GM12892 (cell line): Measurements from ENCODE around the gene MAGI2.
"Not testable (repeated sequence)": the region's sequence is repeated elsewhere in the genome, so short reads cannot be mapped to it uniquely, and the experiment has no call there.

Source experiments
- DNase-seq: peaks from one replicate; pipeline ENCODE4 v3.0.0; 2011; ENCODE audit not compliant: insufficient read length
- FAIRE-seq: peaks from 2 replicates; lab custom pipeline; 2011; peaks lifted over from hg19 to GRCh38; lab: Jason Lieb, UNC
- POLR2A ChIP-seq: IDR thresholded peaks from 2 replicates; pipeline ENCODE4 v1.6.1; 2011; ENCODE audit warnings: low read depth, low read length, control low read depth
- POLR2AphosphoS5 ChIP-seq: IDR thresholded peaks from 2 replicates; pipeline ENCODE4 v1.6.1; 2011; ENCODE audit warnings: low read depth, low read length, control low read depth
- TAF1 ChIP-seq: IDR thresholded peaks from 2 replicates; pipeline ENCODE4 v1.6.1; 2011; ENCODE audit warnings: low read depth, mild to moderate bottlenecking, control low read depth, low read length, borderline replicate concordance

MAGI2 gene

DNA sequence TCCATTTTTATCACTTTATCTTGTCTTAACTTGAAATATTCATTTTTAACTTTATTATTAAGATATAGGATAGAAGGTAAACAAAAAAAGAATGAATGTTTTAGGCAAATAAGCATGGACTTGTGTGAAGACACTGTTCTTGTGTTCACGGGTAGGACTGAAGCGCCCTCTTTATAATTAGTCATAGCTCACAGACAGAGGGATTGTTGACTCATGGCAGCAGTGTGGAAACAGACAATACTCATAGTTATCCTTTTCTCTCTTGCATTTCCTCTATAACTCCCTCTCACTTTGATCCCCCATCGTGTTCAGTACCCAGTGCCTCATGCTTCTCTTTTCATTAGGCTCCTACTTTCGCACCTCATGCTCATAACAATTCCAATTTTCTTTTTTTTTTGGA, 923.1 kb downstream of the MAGI2 start:
- DNase-seq (no peak), FAIRE-seq (no peak)
- no peak for TF ChIP-seq POLR2A
- no peak for TF ChIP-seq TAF1
- no peak for TF ChIP-seq POLR2AphosphoS5

DNA sequence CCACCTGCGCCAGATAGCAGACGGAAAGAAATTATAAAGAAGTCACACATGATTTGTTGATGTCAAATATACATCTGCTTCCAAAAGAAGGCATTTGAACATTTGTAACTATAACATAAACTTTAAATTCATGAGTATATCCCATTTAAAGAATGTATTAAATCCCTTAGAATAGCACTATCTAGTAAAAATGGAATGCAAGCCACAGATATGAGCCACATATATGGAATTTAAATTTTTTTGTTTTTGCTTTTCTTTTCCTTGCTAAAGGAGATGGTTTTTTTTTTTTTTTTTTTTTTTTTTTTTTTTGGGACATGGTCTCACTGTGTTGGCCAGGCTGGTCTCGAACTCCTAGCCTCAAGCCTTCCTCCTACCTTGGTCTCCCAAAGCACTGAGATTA, 924.1 kb downstream of the MAGI2 start:
- no peak for FAIRE-seq

DNA sequence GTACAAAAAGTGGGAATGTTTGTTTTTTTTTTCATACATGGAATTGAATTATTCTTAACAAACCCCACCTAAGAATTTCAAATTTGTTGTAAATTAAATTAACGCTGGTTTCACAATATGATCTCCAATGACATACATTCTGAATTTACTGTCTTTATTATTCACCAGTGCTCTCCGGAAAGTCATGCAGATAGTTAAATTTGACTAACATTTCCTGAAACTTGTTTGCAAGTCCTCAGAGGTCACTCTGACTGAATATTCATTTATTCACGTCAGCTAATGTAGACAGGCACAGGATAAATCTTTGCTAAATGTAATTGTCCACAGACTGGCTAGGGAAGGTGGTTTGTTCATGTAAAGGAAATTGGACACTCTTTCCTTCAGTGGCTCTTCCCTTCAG, 924.5 kb downstream of the MAGI2 start:
- no peak for FAIRE-seq
- DNase-seq = no peak
- TF ChIP-seq POLR2A (no peak), POLR2AphosphoS5 (no peak), TAF1 (no peak)

More for the DNA sequence above, 924.1 kb downstream of the MAGI2 start:
- DNase-seq = no peak
- TF ChIP-seq POLR2A (no peak), TAF1 (no peak), POLR2AphosphoS5 (no peak)

DNA sequence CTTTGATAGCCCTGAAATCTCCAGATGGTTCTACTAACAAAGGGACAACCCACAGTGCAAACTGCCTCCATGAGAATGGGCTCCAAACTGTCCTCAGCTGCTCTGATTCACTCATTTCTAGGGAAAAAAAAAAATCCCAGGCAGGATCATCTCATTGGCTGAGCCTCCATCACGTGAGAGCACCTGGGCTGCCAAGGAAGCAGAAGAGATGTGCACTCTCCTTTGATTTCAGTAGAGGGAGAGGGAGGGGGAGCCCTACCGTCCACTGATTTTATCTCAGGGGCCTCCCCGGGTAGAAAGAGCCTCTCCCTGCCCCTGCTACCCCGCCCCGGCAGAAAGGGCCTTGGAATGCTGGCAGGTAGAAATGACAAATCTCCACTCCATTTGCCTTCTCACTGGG, 929.5 kb downstream of the MAGI2 start:
- no peak for DNase-seq
- no peak for FAIRE-seq
- TF ChIP-seq POLR2AphosphoS5 (no peak), TAF1 (no peak), POLR2A (no peak)

DNA sequence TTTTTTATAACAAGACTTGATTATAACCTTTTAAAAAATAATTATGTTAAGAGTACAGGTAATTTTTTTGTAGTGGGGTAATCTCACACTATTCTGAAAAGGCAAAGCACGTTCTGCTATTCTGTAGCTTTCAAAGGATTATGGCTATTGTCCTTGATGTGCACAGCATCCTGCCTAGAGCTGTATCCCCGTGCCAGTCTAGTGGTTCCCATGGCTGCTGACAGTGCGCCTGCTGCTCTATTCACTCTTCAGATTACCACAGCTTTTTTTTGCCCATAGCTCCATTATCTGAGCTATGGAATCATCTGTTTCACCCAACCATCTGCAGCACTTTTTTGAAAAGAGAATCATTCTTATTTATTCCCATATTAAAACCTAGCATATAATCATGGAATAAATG, 931.5 kb downstream of the MAGI2 start:
- TF ChIP-seq POLR2AphosphoS5 (no peak), TAF1 (no peak), POLR2A (no peak)
- DNase-seq = no peak
- no peak for FAIRE-seq

DNA sequence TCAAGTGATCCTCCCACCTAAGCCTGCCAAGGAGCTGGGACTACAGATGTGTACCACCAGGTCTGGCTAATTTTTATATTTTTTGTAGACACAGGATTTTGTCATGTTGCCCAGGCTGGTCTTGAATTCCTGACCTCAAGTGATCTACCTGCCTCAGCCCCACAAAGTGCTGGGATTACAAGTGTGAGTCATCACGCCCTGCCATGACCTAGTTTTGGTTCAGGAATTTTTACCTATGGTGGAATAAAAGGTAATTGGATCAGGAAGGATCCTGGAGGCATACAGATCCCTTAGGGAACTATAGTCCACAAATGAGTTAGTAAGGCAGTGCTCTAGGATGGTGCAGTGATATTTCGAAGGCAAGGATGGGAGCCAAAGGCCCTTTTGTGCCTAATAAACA, 937.0 kb downstream of the MAGI2 start:
- no peak for TF ChIP-seq POLR2AphosphoS5
- no peak for TF ChIP-seq POLR2A
- TF ChIP-seq TAF1 = no peak
- DNase-seq (no peak), FAIRE-seq (no peak)

DNA sequence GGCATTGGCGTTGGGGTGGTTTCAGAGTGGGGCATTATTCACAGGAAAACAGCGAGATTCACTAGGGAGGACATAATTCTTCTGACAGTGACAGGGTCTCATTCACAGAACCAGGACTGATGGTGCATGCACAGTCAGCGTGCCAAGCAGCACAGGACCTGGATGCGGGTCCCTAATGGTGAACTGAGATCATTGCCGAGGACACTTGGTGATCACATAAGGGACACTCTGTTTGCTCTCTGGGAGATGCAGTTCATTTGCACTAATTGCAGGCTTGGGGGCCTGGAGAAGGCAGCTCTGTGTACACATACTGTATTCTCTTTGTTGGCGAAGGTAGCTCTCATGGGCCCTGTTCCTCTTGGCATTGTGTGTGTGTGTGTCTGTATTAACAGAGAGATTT, 938.8 kb downstream of the MAGI2 start:
- TF ChIP-seq POLR2A (no peak), POLR2AphosphoS5 (no peak), TAF1 (no peak)
- FAIRE-seq (no peak), DNase-seq (no peak)

DNA sequence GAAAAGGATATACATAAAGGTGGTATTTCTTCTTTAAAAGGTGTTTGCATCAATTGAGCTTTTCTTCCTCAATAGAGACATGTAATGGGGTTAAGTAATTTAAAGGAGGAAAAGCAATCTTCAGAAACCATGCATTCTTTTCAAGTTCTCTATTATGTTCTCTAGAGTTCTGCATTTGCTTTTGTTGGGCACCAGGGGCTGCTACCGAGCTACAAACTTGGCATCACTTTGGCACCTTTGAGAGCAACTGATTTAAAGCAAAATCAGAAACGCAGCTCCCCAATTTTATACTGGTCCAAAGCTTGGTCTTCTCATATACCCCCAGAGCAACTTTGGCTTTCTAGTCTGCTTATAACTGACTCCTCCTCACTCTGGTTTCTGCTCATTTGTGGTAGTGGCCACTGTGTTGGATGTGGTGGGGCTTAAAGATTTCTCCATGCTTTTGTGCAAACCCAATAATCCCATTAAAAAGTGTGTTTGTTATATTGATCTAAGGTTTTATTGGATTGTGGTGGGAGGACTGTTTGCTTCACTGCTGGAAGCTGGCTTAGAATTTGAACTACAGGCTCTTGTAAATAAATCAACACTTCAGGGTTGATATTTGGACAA, 942.8 kb downstream of the MAGI2 start:
- FAIRE-seq (peak; percentile 42), DNase-seq (no peak)
- TF ChIP-seq TAF1 = no peak
- TF ChIP-seq POLR2A = no peak
- no peak for TF ChIP-seq POLR2AphosphoS5

DNA sequence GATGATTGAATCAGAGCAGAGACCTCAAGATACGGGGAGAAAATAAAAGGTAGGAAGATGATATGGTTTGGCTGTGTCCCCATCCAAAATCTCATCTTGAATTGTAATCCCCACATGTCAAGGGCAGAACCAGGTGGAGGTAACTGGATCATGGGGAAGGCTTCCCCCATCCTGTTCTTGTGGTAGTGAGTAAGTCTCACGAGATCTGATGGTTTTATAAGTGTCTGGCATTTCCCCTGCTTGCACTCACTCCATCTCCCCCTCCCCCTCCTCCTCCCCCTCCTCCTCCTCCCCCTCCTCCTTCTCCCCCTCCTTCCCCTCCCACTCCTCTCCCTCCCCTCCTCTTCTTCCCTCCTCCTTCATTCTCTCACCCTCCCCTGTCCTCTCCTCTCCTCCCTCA, 950.2 kb downstream of the MAGI2 start:
- not testable (repeated sequence) for FAIRE-seq, DNase-seq

DNA sequence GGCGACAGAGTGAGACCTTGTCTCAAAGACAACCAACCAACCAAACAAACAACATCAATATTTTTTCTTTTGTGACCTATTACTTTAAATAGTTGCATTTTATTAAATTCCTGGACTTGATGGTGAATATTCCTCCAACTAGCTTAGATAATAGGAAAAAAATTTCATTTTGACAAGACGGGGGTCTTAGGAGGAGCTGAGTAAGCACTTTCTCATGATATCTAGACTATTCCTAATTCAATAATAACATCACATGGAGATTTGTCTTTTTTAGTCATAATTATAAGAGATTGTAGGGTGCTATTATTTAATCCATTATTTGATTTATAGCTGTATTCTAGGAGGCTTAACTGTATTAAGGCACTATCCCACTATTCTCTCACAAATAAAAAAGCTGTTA, 952.4 kb downstream of the MAGI2 start:
- no peak for TF ChIP-seq TAF1
- TF ChIP-seq POLR2A = no peak
- TF ChIP-seq POLR2AphosphoS5 = no peak
- DNase-seq = no peak
- no peak for FAIRE-seq

DNA sequence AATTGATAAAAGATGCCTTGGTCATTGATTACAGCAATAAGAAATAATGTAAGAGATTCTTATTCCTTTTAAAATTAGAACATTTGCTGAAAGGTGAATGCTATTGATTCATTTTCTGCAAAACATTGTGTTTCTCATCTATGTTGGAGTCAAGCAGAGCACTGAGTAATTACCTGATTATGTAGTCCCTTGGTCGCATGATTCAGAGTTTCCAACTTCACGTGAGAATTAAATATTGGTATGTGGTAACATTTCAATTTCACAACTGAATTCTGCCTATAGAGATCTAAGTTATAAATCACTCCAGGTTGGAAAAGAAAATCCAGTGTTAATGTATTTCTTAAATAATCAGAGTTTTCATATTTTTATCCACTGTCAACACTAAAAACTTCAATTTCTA, 953.5 kb downstream of the MAGI2 start:
- FAIRE-seq (no peak), DNase-seq (no peak)
- TF ChIP-seq POLR2A (no peak), TAF1 (no peak), POLR2AphosphoS5 (no peak)

DNA sequence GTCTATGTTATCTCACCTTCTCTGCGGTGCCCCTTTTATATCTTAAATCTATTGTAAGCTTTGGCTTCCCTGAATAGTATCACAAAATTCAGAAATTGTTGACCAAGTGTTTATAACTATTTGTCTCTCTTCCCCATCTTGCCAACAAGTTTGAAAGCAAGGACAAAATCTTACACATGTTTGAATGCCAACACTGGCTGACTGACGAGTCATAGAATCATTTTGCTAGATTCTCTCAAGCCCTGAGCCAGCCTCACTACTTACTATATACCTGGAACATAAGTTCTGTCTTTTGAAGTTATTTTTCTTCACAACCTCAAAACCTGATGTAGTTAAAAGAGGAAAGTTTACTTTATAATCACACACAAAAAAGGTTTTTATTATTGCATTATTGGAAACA, 954.2 kb downstream of the MAGI2 start:
- TF ChIP-seq POLR2AphosphoS5 (no peak), TAF1 (no peak), POLR2A (no peak)
- DNase-seq (no peak), FAIRE-seq (no peak)

DNA sequence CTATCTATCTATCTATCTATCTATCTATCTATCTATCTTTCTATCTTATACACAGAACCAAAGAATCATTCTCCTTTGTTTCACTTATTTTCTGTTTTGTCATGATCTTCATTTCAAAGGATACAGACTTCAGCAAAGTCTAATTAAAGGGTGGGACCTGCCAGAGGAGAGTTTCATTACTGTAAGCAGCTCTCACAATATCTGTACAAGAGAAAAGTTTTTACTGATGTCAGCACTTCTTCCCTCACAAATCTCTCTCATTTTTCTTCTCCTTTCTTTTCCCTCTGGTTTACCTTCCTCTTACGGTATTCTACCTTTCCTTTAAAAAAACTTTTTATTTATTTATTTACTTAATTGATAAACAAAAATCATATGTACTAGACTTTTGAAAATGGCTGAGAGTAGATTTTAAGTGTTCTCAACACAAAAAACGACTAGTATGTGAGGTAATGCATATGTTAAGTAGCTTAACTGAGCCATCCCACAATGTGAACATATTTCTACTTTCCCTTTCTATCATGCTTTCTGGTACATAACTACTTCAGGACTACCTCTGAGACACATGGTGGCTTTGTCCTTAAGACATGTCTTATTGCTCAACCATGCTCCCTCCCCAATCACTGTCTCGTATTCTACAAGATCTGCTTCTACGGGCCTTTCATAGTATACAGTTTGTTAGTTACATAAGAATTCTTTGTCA, 955.6 kb downstream of the MAGI2 start:
- no peak for DNase-seq
- no peak for FAIRE-seq

More for the DNA sequence above, 955.6 kb downstream of the MAGI2 start:
- no peak for TF ChIP-seq TAF1
- no peak for TF ChIP-seq POLR2AphosphoS5
- no peak for TF ChIP-seq POLR2A
